Measurements from ENCODE around the gene BACH2. TPM values are rescaled to one million over a fixed set of nuclear protein-coding genes. Genes with fewer than 3 reads are reported as not detected.
A peak's percentile ranks its signal among the peaks of the same experiment; 100 is the strongest.

Gene BACH2
- total and polyA plus RNA-seq, 9 of the 15 experiments (the other 6 are each of a cell fraction or from before 2014, with no cell fraction given), result 0.06 to 3.1 (median 0.59) TPM

DNA sequence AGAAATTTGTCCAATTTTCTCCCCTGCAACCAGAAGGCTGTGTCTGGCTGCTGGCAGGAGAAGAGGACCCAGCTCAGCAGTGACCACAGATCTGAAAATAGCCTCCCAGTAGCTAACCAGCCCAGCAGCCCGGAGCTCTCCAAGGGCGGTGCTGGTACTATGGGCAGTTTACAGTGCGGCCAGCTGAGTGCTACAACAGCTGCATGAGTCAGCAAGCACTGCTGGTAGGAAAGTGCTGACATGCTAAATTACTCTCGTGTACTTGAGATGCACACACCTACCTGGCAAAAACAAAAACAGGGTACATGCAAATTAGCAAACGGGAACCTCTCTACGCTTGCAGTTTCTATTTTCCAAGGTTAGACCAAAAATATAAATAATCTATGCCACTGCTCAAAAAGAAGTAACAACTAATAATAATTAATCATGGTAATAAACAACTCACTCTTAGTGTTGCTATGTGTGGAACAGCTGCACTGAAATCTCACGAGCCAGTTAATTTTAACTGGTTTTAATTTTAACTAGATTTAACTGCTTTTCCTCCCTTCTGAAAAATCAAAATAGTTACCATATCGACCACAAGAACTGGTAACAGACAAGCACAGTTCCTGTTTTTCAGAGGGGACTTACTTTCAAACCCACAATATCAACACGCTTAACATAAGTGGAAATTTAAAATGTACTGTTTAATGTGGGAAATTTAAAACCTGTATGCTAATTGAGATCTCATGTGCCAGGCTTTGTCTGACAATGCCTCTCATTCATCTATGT is 10.8 kb downstream of the BACH2 start (continued):
- TF ChIP-seq, protein P1, sequence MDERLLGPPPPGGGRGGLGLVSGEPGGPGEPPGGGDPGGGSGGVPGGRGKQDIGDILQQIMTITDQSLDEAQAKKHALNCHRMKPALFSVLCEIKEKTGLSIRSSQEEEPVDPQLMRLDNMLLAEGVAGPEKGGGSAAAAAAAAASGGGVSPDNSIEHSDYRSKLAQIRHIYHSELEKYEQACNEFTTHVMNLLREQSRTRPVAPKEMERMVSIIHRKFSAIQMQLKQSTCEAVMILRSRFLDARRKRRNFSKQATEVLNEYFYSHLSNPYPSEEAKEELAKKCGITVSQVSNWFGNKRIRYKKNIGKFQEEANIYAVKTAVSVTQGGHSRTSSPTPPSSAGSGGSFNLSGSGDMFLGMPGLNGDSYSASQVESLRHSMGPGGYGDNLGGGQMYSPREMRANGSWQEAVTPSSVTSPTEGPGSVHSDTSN (CRISPR knock-in tag; IDR thresholded peaks at IDR 0.05; ENCODE audit: low read depth), result peak; percentile 36; the same call in 1 of the 2 replicates
- TF ChIP-seq, protein P1 (tag; conservative IDR thresholded peaks at IDR 0.05; ENCODE audit: low read depth), result peak; percentile 97
- TF ChIP-seq EP300 (IDR thresholded peaks at IDR 0.05; ENCODE audit: low read length) (peak; percentile 46; the same call in 1 of the 2 replicates), CBX5 (IDR thresholded peaks at IDR 0.05; ENCODE audit: borderline replicate concordance, low read depth) (0 out of 2 replicates have a peak, but pooled peaks have one; percentile 31), BHLHE40 (IDR thresholded peaks at IDR 0.05; ENCODE audit: low read length) (peak; percentile 43; the same call in 1 of the 2 replicates), CREB1 (IDR thresholded peaks at IDR 0.05) (0 out of 2 replicates have a peak, but pooled peaks have one; percentile 36), CREB1 (CRISPR knock-in tag; IDR thresholded peaks at IDR 0.05) (no peak), SETDB1 (IDR thresholded peaks at IDR 0.05; ENCODE audit: low read length) (no peak), PHF8 (IDR thresholded peaks at IDR 0.05; ENCODE audit: borderline replicate concordance, low read length) (no peak), MTA2 (IDR thresholded peaks at IDR 0.05; ENCODE audit: low read depth) (no peak), NR2C1 (IDR thresholded peaks at IDR 0.05) (no peak), NR2C1 (tag; IDR thresholded peaks at IDR 0.05) (no peak)
- TF ChIP-seq, protein P2, sequence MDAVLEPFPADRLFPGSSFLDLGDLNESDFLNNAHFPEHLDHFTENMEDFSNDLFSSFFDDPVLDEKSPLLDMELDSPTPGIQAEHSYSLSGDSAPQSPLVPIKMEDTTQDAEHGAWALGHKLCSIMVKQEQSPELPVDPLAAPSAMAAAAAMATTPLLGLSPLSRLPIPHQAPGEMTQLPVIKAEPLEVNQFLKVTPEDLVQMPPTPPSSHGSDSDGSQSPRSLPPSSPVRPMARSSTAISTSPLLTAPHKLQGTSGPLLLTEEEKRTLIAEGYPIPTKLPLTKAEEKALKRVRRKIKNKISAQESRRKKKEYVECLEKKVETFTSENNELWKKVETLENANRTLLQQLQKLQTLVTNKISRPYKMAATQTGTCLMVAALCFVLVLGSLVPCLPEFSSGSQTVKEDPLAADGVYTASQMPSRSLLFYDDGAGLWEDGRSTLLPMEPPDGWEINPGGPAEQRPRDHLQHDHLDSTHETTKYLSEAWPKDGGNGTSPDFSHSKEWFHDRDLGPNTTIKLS (IDR thresholded peaks at IDR 0.05; ENCODE audit: borderline replicate concordance, low read depth), result no peak
- TF ChIP-seq, protein P3, sequence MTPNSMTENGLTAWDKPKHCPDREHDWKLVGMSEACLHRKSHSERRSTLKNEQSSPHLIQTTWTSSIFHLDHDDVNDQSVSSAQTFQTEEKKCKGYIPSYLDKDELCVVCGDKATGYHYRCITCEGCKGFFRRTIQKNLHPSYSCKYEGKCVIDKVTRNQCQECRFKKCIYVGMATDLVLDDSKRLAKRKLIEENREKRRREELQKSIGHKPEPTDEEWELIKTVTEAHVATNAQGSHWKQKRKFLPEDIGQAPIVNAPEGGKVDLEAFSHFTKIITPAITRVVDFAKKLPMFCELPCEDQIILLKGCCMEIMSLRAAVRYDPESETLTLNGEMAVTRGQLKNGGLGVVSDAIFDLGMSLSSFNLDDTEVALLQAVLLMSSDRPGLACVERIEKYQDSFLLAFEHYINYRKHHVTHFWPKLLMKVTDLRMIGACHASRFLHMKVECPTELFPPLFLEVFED (CRISPR knock-in tag; conservative IDR thresholded peaks at IDR 0.05), result no peak
- TF ChIP-seq, protein P4, sequence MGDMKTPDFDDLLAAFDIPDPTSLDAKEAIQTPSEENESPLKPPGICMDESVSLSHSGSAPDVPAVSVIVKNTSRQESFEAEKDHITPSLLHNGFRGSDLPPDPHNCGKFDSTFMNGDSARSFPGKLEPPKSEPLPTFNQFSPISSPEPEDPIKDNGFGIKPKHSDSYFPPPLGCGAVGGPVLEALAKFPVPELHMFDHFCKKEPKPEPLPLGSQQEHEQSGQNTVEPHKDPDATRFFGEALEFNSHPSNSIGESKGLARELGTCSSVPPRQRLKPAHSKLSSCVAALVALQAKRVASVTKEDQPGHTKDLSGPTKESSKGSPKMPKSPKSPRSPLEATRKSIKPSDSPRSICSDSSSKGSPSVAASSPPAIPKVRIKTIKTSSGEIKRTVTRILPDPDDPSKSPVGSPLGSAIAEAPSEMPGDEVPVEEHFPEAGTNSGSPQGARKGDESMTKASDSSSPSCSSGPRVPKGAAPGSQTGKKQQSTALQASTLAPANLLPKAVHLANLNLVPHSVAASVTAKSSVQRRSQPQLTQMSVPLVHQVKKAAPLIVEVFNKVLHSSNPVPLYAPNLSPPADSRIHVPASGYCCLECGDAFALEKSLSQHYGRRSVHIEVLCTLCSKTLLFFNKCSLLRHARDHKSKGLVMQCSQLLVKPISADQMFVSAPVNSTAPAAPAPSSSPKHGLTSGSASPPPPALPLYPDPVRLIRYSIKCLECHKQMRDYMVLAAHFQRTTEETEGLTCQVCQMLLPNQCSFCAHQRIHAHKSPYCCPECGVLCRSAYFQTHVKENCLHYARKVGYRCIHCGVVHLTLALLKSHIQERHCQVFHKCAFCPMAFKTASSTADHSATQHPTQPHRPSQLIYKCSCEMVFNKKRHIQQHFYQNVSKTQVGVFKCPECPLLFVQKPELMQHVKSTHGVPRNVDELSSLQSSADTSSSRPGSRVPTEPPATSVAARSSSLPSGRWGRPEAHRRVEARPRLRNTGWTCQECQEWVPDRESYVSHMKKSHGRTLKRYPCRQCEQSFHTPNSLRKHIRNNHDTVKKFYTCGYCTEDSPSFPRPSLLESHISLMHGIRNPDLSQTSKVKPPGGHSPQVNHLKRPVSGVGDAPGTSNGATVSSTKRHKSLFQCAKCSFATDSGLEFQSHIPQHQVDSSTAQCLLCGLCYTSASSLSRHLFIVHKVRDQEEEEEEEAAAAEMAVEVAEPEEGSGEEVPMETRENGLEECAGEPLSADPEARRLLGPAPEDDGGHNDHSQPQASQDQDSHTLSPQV (IDR thresholded peaks at IDR 0.05), result 0 out of 2 replicates have a peak, but pooled peaks have one; percentile 12

Measured in K562 (cell line).